ENCODE results near the gene MTO1.

- TF ChIP-seq CTCF (IDR thresholded peaks at IDR 0.05; ENCODE audit: low read depth, low read length), result no peak
- TF ChIP-seq EZH2phosphoT487 (IDR thresholded peaks at IDR 0.05; ENCODE audit: low read depth), result no peak
These were observed 58.6 kb downstream of the MTO1 start for GRCh38 chr6:73519926-73520687.
